T47D (cell line): ENCODE data around the gene LYPD6B.

Experiments used
- DNase-seq, 2 experiments: peaks; one replicate each; pipeline versions ENCODE4 v3.0.0 to v3.0.0-alpha.2; 2011 to 2012; ENCODE audit warnings: low read depth in 1 of 2, low spot score in 1 of 2
- JUND ChIP-seq: IDR thresholded peaks from 2 replicates; pipeline ENCODE4 v1.6.1; 2012; ENCODE audit warnings: low read depth
- in situ Hi-C: cut with HindIII; loops from 2 replicates; pipeline ENCODE4 v1.10.0; 2016; ENCODE audit warnings: low sequenced_read_pairs, low pct_unique_long_range_greater_than_20kb

The LYPD6B gene

GRCh38 chr2:149038442-149039212 lies at the start of gene LYPD6B:
TSS of gene LYPD6B (plus strand) at chr2:149038699. CDS start at chr2:149130949, 92,250 bp downstream.
- in situ Hi-C loops: no loop called here
- no peak for TF ChIP-seq JUND
- peak; percentile 55 to 66 for DNase-seq

- TF ChIP-seq JUND: no peak
- peak; percentile 28 to 85 for DNase-seq
- in situ Hi-C loops: no loop called here
These were observed 48.5 kb upstream of the LYPD6B start for GRCh38 chr2:148989882-148990493.

GRCh38 chr2:148990968-148991367 lies 47.5 kb upstream of the LYPD6B start:
- in situ Hi-C loops: no loop called here
- TF ChIP-seq JUND: no peak
- DNase-seq: no peak

- DNase-seq: no peak
- in situ Hi-C loops: no loop called here
- TF ChIP-seq JUND: no peak
These were observed 46.1 kb upstream of the LYPD6B start for GRCh38 chr2:148992448-148992847.

- in situ Hi-C loops: no loop called here
- DNase-seq: no peak
- no peak for TF ChIP-seq JUND
These were observed 45.1 kb upstream of the LYPD6B start for GRCh38 chr2:148993351-148993750.

GRCh38 chr2:148994341-148994740 lies 44.2 kb upstream of the LYPD6B start:
- no peak for TF ChIP-seq JUND
- DNase-seq: peak in 1 of 2 experiments; percentile 59
- in situ Hi-C loops: no loop called here

- DNase-seq: no peak
- in situ Hi-C loops: no loop called here
- TF ChIP-seq JUND: no peak
These were observed 41.7 kb upstream of the LYPD6B start for GRCh38 chr2:148996805-148997204.

GRCh38 chr2:148998165-148998830 lies 40.2 kb upstream of the LYPD6B start:
- TF ChIP-seq JUND: no peak
- DNase-seq: no peak
- in situ Hi-C loops: no loop called here

GRCh38 chr2:148998831-148999200 lies 39.7 kb upstream of the LYPD6B start:
- in situ Hi-C loops: no loop called here
- DNase-seq: no peak
- no peak for TF ChIP-seq JUND

GRCh38 chr2:148999451-148999921 lies 39.0 kb upstream of the LYPD6B start:
- TF ChIP-seq JUND: no peak
- in situ Hi-C loops: no loop called here
- DNase-seq: no peak

GRCh38 chr2:149000158-149000938 lies 38.2 kb upstream of the LYPD6B start:
- in situ Hi-C loops: no loop called here

GRCh38 chr2:149001496-149001895 lies 37.0 kb upstream of the LYPD6B start:
- no peak for DNase-seq
- no peak for TF ChIP-seq JUND
- in situ Hi-C loops: no loop called here

More at GRCh38 chr2:149000158-149000938, 38.2 kb upstream of the LYPD6B start:
- TF ChIP-seq JUND: no peak
- no peak for DNase-seq
